GDM1 (cell line): ENCODE data around the gene CDH4.
"Not testable (repeated sequence)": the region's sequence is repeated elsewhere in the genome, so short reads cannot be mapped to it uniquely, and the experiment has no call there.

Source experiments
- DNase-seq: peaks from one replicate; lab custom pipeline; 2025; lab: John Stamatoyannopoulos, UW

Gene CDH4

DNA sequence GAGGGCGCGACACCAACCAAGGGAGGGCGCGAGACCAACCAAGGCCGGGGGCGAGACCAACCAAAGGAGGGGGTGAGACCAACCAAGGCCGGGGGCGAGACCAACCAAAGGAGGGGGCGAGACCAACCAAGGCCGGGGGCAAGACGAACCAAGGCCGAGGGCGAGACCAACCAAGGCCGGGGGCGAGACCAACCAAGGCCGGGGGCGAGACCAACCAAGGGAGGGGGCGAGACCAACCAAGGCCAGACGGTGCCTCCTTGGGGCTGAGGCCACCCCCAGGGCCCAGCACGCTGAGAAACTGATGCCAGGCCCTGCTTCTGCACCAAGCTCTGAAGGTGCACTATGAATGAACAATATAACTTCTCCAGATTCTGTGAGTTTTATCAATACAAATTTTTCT is 726.4 kb downstream of the CDH4 start:
- no peak for DNase-seq

DNA sequence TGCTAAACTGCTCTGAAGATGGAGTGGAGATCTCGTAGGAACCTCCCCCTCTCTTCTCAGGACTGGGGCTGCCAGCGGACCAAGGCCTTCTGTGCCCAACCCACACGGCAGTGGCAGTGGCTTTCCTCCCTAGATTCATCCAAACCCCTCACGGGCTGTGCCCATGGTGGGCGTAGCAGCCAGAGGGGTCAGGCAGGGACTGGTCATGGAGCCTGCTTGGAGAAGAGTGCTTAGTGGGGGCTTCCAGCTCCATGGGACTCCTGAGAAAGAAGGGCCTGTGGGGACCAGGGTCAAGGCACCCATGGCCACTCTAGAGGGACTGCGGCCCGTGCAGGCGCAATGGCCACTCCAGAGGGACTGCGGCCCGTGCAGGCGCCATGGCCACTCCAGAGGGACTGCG is 727.0 kb downstream of the CDH4 start:
- DNase-seq, result no peak

DNA sequence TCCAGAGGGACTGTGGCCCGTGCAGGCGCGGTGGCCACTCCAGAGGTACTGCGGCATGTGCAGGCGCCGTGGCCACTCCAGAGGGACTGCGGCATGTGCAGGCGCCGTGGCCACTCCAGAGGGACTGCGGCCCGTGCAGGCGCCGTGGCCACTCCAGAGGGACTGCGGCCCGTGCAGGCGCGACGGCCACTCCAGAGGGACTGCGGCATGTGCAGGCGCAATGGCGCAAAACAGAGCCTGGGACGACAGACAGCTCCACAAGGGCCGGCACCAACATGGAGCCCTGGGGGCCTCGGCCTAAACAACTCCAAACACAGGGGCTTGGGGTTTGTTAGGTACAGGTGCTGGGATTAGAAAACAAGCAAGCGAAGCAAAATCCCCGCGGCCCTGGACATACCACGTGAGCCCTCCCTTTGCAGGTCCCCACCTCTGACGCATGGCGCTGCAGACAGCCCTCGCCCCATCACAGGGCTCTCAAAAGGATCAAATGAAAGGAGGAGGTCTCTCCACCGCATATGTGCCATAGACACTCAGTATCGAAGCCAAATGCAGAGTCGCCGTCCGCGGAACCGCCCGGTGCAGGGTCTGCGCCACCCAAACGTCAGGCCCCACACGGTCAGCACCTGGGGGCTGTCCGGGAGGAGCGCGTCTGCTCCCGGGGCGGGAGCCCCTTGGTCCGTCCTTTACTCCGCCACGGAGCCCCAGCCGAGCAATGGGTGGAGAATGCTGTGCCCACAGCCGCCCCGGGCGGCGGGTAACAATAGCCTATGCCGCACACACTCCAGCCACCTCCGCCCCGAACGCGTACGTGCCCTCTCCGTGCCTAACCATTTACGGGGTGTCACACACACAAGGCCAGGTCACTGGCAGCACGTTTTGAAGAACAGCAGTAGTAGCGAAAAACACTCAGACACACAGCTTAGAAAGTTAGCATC is 727.9 kb downstream of the CDH4 start:
- DNase-seq, result no peak

DNA sequence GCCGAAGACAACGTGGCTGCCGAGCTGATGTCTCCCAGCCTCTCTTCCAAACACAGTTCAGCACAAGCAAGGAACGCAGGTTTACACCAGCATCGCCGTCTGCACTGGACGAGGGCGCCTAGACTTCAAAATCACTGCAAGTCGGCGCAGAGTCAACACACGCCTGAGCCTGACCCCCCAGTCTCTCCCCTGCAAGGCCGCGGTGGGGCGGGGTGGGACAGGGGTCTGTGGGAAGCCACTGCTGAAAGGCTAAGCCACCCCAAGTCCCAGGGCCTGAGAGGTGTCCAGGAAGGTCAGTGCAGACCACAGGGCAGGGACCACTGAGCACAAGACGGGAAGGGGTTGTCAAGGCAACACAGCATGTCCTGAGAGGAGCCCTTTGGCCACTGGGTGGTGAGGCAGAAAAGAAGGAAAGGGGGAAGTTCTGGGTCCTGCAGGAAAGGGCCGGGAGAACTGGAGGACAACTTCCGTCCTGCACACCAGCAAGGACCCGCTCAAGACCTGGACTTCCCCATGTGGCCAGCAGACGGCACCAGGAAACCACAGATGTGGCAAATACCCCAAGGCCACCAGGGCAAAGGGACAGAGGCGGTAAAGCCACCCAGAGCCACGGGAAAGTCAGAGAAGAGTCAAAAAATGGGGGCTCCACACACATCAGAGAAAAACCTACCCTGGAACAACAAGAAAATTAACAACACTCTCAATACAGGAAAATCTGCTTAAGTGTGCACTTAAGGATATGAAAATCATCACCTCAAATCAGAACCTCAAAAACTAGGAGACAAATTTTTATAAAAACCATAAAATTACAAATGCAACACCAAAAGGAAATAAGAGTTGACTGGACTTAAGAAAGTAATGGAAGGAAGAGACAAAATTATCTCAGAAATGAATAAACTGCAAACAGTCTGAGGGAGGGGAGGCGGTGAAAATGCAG is 728.9 kb downstream of the CDH4 start:
- no peak for DNase-seq

DNA sequence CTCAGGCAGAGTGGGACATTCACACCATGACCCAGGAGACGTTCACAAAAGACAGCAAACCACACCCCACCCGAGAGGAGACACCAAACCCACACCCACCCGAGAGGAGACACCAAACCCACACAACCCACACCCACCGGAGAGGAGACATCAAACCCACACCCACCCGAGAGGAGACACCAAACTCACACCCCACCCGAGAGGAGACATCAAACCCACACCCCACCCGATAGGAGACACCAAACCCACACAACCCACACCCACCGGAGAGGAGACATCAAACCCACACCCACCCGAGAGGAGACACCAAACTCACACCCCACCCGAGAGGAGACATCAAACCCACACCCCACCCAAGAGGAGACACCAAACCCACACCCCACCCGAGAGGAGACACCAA is 729.6 kb downstream of the CDH4 start:
- not testable (repeated sequence) for DNase-seq

DNA sequence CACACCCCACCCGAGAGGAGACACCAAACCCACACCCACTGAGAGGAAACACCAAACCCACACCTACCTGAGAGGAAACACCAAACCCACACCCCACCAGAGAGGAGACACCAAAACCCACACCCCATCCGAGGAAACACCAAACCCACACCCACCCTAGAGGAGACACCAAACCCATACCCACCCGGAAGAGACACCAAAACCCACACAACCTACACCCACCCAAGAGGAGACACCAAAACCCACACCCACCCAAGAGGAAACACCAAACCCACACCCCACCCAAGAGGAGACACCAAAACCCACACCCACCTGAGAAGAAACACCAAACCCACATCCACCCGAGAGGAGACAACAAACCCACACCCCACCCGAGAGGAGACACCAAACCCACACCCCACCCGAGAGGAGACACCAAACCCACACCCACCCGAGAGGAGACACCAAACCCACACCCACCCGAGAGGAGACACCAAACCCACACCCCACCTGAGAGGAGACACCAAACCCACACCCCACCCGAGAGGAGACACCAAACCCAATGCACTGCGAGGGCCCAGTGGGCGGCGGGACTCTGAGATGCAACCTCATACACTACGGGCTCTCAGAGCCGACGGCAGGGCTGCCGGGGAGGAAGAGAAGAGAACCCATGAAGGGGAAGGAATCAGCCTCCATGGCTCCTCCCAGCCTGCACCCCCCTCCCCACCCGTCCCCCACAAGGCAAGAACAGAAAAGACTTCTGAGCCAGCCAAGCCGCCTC is 730.3 kb downstream of the CDH4 start:
- DNase-seq, result no peak

DNA sequence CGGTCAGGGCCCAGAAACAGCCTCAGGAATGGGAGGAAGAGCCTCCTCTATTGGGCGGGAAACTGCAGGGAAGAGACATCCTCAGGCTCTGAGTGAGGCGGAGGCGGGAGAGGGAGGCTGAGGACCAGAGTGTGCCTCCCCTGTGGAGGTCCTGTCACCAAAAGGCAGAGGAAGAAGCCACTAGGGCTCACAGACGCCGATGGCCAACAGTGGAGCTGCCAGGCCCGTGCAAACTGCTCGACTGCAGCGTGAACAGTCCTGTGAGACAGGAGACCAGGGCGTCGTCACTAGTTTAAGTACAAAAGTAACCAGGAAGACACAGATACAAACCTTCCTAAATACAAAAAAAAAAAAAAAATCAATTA is 730.9 kb downstream of the CDH4 start:
- DNase-seq, result no peak

DNA sequence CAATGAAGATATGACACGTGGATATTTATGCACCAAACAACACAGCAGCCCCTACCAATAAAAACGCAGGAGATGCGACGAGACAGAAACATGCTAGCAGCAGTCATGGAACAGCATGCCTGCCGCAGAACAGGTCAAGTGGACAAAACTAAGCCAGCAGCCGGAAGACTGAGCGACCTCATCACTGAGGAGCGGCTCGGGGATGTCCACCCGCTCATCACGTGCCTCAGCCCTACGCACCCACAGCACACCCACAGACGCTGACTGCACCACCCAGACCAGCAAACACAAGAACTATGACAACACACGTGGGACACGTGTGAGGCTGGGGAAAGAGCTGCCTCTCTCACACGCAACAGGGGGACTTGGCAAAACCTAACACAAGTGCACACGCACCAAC is 731.9 kb downstream of the CDH4 start:
- DNase-seq, result no peak

DNA sequence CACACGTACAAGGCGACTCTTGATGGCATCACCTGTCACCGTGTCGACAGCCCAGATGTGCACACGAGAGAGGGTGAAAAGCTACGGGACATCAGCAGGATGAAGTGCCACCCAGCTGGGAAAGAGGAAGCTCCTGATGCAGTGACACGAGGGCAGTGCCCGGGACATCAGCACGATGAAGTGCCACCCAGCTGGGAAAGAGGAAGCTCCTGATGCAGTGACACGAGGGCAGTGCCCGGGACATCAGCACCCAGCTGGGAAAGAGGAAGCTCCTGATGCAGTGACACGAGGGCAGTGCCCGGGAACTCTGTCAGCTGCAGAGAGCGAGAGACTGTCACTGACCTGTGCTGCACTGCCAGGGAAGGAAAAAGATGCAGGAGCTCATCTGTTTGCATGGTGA is 732.4 kb downstream of the CDH4 start:
- DNase-seq, result not testable (repeated sequence)

DNA sequence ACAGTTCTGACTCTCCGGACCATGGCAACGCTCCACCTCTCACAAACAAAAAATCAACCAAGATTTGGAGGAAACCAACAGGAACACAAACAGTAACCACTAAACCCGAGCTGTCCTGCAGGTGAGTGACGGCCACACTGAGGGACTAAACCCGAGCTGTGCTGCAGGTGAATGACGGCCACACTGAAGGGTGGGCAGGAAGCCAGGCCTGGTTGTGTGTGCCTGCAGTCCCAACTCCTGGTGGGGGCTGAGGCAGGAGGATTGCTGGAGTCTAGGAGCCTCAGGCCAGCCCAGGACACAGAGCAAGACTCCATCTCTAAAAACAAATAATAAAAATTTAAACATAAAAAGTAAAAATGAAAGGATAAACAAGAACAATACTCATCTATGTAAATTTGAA is 733.0 kb downstream of the CDH4 start:
- no peak for DNase-seq

DNA sequence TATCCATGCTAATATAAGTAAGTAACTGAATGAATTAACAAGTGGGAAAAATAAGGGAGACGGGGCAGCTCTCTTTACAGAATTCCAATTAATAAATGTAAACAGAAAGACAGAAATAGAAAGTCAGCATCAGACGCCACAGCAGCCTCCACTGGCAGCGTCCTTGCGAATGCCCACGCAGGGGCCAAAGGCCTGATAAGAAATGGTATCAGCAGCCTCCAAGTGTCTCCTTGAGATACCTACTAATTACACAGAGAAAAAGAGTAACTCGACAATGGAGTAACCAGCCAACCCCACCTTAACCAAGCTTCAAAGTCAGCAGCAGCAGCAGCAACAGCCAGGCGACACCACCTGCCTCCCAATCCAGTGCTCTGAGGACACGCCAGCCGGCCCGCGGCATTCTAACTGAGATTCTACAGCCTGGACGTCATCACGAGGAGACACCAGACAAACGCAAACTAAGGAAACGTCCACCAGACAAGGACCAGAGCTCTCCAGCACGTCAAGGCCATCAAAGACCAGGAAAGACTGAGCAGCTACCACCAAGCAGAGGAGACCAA is 734.8 kb downstream of the CDH4 start:
- DNase-seq, result no peak

DNA sequence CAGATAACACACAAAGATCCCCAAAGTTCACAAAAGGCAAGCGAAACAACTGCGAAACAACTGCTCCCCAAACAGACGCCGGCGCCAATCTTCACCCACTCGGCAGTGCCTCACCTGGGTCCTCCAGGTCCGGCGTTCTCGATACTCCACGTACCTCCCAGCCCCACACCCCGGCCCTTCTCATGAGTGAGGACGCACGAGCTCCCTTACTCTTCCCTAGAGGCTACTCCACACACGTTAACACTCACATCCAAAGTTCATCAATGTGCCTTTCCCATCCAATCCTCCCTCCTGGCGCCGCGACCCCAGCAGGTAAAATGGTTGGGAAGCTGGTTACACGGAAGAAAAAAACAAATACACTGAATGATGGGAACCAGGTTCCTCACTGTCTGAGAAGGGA is 736.6 kb downstream of the CDH4 start:
- no peak for DNase-seq

DNA sequence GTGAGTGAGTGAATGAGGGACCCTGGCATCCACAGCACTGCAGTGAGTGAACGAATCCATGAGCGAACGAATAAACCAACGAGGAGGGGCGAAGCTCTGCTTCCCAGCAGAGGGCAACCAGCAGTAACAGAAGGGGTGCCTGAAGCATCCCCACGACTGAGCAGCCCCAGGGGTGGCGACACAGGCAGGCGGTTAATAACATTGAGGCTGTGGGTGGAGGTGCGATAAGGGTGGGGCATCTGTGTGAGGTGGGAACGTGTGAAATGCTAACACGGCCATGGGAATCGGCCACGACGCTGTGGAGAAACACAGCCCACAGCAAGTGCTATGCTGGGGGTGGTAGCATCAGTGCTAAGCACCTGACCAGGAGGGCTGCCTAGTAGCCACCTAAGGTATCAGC is 737.7 kb downstream of the CDH4 start:
- no peak for DNase-seq
